ENCODE measurements around the gene PRR20D. TPM values are rescaled to one million over a fixed set of nuclear protein-coding genes. Genes with fewer than 3 reads are reported as not detected.
"Not testable (repeated sequence)": the region's sequence is repeated elsewhere in the genome, so short reads cannot be mapped to it uniquely, and the experiment has no call there.

Gene PRR20D
- total RNA-seq: not detected
- long read RNA-seq: 0 reads

DNA sequence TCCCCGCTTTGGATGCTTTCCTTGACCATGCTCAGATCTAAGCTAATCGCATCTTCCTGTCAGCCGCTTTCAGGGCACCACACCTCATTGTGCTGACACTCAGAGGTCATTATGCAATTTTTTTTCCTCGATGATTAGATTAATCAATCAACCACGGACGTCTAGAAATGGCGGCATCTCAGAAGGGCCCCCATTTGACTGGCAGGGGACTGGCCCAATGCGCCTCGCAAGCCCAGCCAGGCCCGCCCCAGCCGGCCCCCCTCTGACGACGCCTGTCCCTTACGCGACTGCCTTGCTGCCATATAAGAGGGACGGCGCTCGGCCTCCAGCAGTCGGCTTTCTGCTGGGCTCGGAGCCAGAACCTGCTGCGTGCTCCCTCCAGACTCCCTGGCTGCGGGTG lies at the start of gene PRR20D:
Gene PRR20D, plus strand, starts transcription at position 301 of the 400 bp plus-strand sequence. CDS start 387 bp downstream, outside the sequence.
- ATAC-seq; intact Hi-C loops (cut with DNase I, micrococcal nuclease); DNase-seq: not testable (repeated sequence)

- intact Hi-C loops (cut with DNase I, micrococcal nuclease): no loop called here
- DNase-seq: no peak
- no peak for ATAC-seq
These were observed 45.5 kb upstream of the PRR20D start for GRCh38 chr13:57114945-57115344.

DNA sequence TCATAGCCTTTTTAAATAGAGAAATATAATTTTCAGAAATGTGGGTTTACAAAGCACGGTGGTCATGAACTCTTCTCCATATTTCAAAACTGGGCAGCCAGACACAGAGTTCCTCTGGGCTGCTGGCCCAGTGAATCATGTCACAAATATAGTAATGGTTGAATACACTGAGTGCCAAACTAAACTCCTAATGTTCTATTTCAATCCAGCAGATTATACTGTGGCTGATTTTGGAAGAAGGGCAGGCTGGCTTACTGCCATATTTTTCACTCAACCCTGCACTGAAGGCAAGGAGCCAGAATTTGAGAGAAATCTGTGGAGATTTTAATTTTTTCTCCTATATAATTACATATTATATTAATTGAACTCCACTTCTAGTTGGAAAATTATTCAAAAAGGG lies 36.8 kb upstream of the PRR20D start:
- ATAC-seq (no peak), DNase-seq (no peak)
- intact Hi-C loops (cut with DNase I, micrococcal nuclease): no loop called here

DNA sequence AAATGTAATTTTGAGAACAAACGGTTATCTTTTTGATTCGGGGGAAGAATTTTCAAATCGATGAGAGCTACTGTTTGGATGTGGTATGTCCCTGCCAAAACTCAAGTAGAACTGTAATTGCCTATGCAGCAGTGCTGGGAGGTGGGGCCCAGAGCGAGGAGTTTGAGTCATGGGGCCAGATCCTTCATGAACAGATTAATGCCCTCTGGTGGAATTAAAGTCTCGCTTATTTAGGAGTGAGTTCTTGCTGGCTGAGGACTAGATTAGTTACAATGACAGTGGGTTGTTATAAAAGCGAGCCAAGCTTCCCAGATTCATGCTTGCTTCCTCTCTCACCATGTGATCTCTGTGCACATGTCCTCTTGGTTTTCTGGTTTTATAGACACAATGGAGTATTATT lies 31.5 kb upstream of the PRR20D start:
- intact Hi-C loops (cut with DNase I, micrococcal nuclease): no loop called here
- DNase-seq (no peak), ATAC-seq (no peak)

GRCh38 chr13:57136093-57136492 lies 24.3 kb upstream of the PRR20D start:
- intact Hi-C loops (cut with DNase I, micrococcal nuclease): no loop called here
- ATAC-seq (no peak), DNase-seq (no peak)

DNA sequence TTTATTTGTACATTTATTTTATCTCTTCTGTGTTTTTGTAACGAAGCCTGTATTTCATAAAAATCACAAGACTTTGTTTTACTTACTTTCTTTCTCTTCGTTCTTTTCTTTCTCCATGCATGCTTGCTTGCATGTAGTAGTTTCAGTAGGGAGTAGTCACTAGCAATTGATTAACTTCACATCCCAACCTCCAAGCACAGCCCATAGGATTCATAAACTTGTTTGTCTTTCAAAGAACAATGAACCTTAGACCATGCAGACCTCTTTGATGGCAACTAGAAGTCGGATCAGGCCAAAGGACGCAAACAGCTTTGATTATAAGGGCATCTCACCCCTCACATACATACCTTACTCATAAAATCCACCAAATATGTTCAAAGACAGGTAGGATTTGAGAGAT lies 22.8 kb upstream of the PRR20D start:
- ATAC-seq (peak; percentile 88), DNase-seq (no peak)
- intact Hi-C loops (cut with DNase I, micrococcal nuclease): no loop called here

DNA sequence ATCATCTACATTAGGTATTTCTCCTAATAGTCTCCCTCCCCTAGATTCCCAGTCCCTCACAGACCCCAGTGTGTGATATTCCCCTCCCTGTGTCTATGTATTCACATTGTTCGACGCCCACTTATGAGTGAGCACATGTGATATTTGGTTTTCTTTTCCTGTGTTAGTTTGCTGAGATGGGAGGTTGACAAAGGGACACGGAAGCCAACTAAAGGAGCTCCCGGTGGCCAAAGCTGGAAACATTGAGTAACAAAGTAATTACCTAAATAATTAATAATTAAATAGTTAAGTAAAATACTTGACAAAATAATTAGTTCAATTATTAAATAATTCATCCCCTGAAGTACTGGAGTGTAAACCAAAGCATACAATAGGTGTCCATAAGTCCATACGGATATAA lies 21.4 kb upstream of the PRR20D start:
- ATAC-seq (no peak), DNase-seq (no peak)
- intact Hi-C loops (cut with DNase I, micrococcal nuclease): no loop called here

GRCh38 chr13:57139781-57140180 lies 20.7 kb upstream of the PRR20D start:
- ATAC-seq; intact Hi-C loops (cut with DNase I, micrococcal nuclease); DNase-seq: not testable (repeated sequence)

- DNase-seq; intact Hi-C loops (cut with DNase I, micrococcal nuclease); ATAC-seq: not testable (repeated sequence)
These were observed 20.0 kb upstream of the PRR20D start, which contains the start of gene PRR20A for GRCh38 chr13:57140235-57140968. Gene PRR20A, plus strand, starts transcription at chr13:57140918. Its CDS starts 387 bp downstream, at chr13:57141305.

GRCh38 chr13:57147188-57147587 lies 13.2 kb upstream of the PRR20D start, which contains the start of gene PRR20B:
Gene PRR20B, plus strand, starts transcription at chr13:57147488. Its CDS starts 387 bp downstream, at chr13:57147875.
- DNase-seq; intact Hi-C loops (cut with DNase I, micrococcal nuclease); ATAC-seq: not testable (repeated sequence)

GRCh38 chr13:57148106-57148505 lies 12.3 kb upstream of the PRR20D start:
- DNase-seq; intact Hi-C loops (cut with DNase I, micrococcal nuclease); ATAC-seq: not testable (repeated sequence)

DNA sequence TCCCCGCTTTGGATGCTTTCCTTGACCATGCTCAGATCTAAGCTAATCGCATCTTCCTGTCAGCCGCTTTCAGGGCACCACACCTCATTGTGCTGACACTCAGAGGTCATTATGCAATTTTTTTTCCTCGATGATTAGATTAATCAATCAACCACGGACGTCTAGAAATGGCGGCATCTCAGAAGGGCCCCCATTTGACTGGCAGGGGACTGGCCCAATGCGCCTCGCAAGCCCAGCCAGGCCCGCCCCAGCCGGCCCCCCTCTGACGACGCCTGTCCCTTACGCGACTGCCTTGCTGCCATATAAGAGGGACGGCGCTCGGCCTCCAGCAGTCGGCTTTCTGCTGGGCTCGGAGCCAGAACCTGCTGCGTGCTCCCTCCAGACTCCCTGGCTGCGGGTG lies 6.7 kb upstream of the PRR20D start, which contains the start of gene PRR20C:
Gene PRR20C, plus strand, starts transcription at position 301 of the 400 bp plus-strand sequence. CDS start 387 bp downstream, outside the sequence.
- DNase-seq; intact Hi-C loops (cut with DNase I, micrococcal nuclease); ATAC-seq: not testable (repeated sequence)

- DNase-seq; intact Hi-C loops (cut with DNase I, micrococcal nuclease); ATAC-seq: not testable (repeated sequence)
These were observed 6.5 kb downstream of the PRR20D start, which contains the start of gene PRR20E for GRCh38 chr13:57166897-57167296. Gene PRR20E, plus strand, starts transcription at chr13:57167197. Its CDS starts 387 bp downstream, at chr13:57167584.

GRCh38 chr13:57191667-57192066 lies 31.2 kb downstream of the PRR20D start:
- DNase-seq (no peak), ATAC-seq (no peak)
- intact Hi-C loops (cut with DNase I, micrococcal nuclease): no loop called here

DNA sequence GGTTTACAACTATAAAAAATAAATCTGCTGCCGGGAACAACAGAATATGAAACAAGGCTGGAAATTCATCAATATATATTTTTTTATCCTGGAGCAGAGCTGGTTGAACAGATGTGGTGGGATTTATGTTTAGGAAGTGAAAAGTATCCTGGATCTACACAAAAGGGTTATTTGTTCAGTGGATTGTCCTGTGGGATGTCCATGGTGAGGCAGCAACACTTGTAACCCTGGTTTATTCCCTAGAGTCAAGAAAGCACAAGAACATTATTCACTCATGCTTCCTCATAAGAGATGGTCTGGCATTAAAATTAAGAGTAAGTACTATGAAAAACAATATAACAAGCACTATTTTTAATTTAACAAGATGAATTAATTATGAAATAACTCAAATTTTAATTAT lies 52.6 kb downstream of the PRR20D start:
- DNase-seq (no peak), ATAC-seq (no peak)
- intact Hi-C loops (cut with DNase I, micrococcal nuclease): no loop called here

Other genes starting within 250 kb of the PRR20D start
- gene PRR20A, start 19.7 kb upstream of the PRR20D start, total RNA-seq: not detected
- not detected for gene PRR20B, start 13.1 kb upstream of the PRR20D start, total RNA-seq
- gene PRR20C, start 6.6 kb upstream of the PRR20D start, total RNA-seq: not detected
- gene PRR20E, start 6.6 kb downstream of the PRR20D start, total RNA-seq: not detected